ENCODE results near the gene SLC6A14. TPM values are rescaled to one million over a fixed set of nuclear protein-coding genes. Genes with fewer than 3 reads are reported as not detected.

Gene SLC6A14
- total and polyA plus RNA-seq, 9 donors: 0.18 to 0.46 TPM; not detected in 7

Small RNAs within 50 kb of the gene (small RNA-seq; reads per million reads assigned to genes)
- not detected for gene RNU6-154P

Other genes with a start within 250 kb of the SLC6A14 start
- not detected for gene CT83, start 26.4 kb downstream of the SLC6A14 start, total RNA-seq
- not detected for gene CT83, start 26.4 kb downstream of the SLC6A14 start, polyA plus RNA-seq